ENCODE results near the gene LIN37. TPM values are rescaled to one million over a fixed set of nuclear protein-coding genes. Genes with fewer than 3 reads are reported as not detected.

LIN37 gene
- total and polyA plus RNA-seq, 2 of the 13 experiments (the other 11 are each of a cell fraction or from before 2014, with no cell fraction given), result 6.3 to 8.7 TPM

GRCh38 chr19:35730326-35730725 lies 18.1 kb upstream of the LIN37 start:
- ATAC-seq (no peak), DNase-seq (ENCODE audit: low spot score) (no peak), FAIRE-seq (no peak)
- H3K9me3 ChIP-seq (ENCODE audit: low read length), result no peaks in the 10 kb centered on the region
- no peak overlapping the region for H3K9ac ChIP-seq (ENCODE audit: insufficient read depth, low read depth, low read length)
- ChIA-PET CTCF (ENCODE audit: low intra/inter-chr PET ratio, low total read pairs) (no interaction called here), POLR2A (interaction anchor here (1.0 to 3.6 kb wide), 2 partner anchors 10 to 11 kb away, joined by 3 to 11 read pairs; no protein-coding TSS in a partner anchor)
- peaks cover 58 to 94% of the 10 kb centered on the region in 2 experiments; a peak in 4 of 5 replicates for H3K36me3 ChIP-seq (replicated peaks in 1 of 2; ENCODE audit: control insufficient read depth in 1 of 2, insufficient read depth in 2 of 2, low read length in 2 of 2)
- no peak overlapping the region for H3K4me3 ChIP-seq (replicated peaks in 1 of 3; ENCODE audit: insufficient read depth in 1 of 3, low read depth in 2 of 3, low read length in 3 of 3)
- H2AFZ ChIP-seq (ENCODE audit: low read length), result no peak overlapping the region
- no peak overlapping the region for H3K27ac ChIP-seq (ENCODE audit: extremely low read length, insufficient read depth, low read length)
- H3K4me1 ChIP-seq (ENCODE audit: insufficient read depth, low read length), result no peaks in the 10 kb centered on the region
- intact Hi-C loops (cut with micrococcal nuclease; ENCODE audit: unreplicated experiment), result no loop called here
- no peaks in the 10 kb centered on the region for H3K27me3 ChIP-seq (ENCODE audit: control insufficient read depth in 1 of 2, insufficient read depth in 2 of 2, low read length in 2 of 2)
- BruUV-seq (replicated peaks), result no TSS peak
- H4K20me1 ChIP-seq (ENCODE audit: insufficient read depth, low read length), result no peaks in the 10 kb centered on the region
- H3K79me2 ChIP-seq (ENCODE audit: insufficient read depth, low read length), result no peaks in the 10 kb centered on the region
- TF ChIP-seq SOX6 (IDR thresholded peaks at IDR 0.05) (no peak), SOX6 (CRISPR knock-in tag; IDR thresholded peaks at IDR 0.05) (no peak), XRCC5 (optimal IDR thresholded peaks at IDR 0.05; ENCODE audit: low read length) (no peak)
- in situ Hi-C loops (cut with HindIII; ENCODE audit: extremely low pct_ligation_motif_present, low pct_unique_long_range_greater_than_20kb), result no loop called here
- WGBS (ENCODE audit: low lambda C conversion rate), result 95% methylated on average over 18 of the region's 18 CpGs
- no peak overlapping the region for H3K4me2 ChIP-seq (ENCODE audit: low read depth, low read length)

- H3K4me2 ChIP-seq (ENCODE audit: low read depth, low read length), result no peak overlapping the region
- TF ChIP-seq ZMAT3 (CRISPR knock-in tag; conservative IDR thresholded peaks at IDR 0.05) (no peak), ARID2 (CRISPR knock-in tag; IDR thresholded peaks at IDR 0.05; ENCODE audit: borderline replicate concordance) (no peak), ZNF142 (CRISPR knock-in tag; IDR thresholded peaks at IDR 0.05) (no peak), CSRNP2 (CRISPR knock-in tag; conservative IDR thresholded peaks at IDR 0.05; ENCODE audit: low read depth) (no peak), MATR3 (CRISPR knock-in tag; IDR thresholded peaks at IDR 0.05) (no peak), SSRP1 (CRISPR knock-in tag; IDR thresholded peaks at IDR 0.05) (no peak), THYN1 (CRISPR knock-in tag; IDR thresholded peaks at IDR 0.05; ENCODE audit: borderline replicate concordance, low read depth) (no peak), FOSL1 (CRISPR knock-in tag; IDR thresholded peaks at IDR 0.05; ENCODE audit: borderline replicate concordance) (no peak), CBFB (CRISPR knock-in tag; IDR thresholded peaks at IDR 0.05) (no peak), GABPB1 (CRISPR knock-in tag; IDR thresholded peaks at IDR 0.05) (no peak)
Measured at GRCh38 chr19:35731353-35731752, 17.0 kb upstream of the LIN37 start.

More at GRCh38 chr19:35731353-35731752, 17.0 kb upstream of the LIN37 start:
- intact Hi-C loops (cut with micrococcal nuclease; ENCODE audit: unreplicated experiment) (no loop called here), in situ Hi-C loops (cut with HindIII; ENCODE audit: extremely low pct_ligation_motif_present, low pct_unique_long_range_greater_than_20kb) (no loop called here)
- Histone ChIP-seq H3K9me3 (ENCODE audit: low read length) (no peaks in the 10 kb centered on the region), H2AFZ (ENCODE audit: low read length) (no peak overlapping the region), H3K36me3 (replicated peaks in 1 of 2; ENCODE audit: control insufficient read depth in 1 of 2, insufficient read depth in 2 of 2, low read length in 2 of 2) (peaks cover 50 to 91% of the 10 kb centered on the region in 2 experiments; a peak in 4 of 5 replicates), H3K4me3 (replicated peaks in 1 of 3; ENCODE audit: insufficient read depth in 1 of 3, low read depth in 2 of 3, low read length in 3 of 3) (no peak overlapping the region), H4K20me1 (ENCODE audit: insufficient read depth, low read length) (no peaks in the 10 kb centered on the region), H3K27ac (ENCODE audit: extremely low read length, insufficient read depth, low read length) (no peak overlapping the region), H3K9ac (ENCODE audit: insufficient read depth, low read depth, low read length) (no peak overlapping the region), H3K4me1 (ENCODE audit: insufficient read depth, low read length) (no peaks in the 10 kb centered on the region), H3K79me2 (ENCODE audit: insufficient read depth, low read length) (no peaks in the 10 kb centered on the region), H3K27me3 (ENCODE audit: control insufficient read depth in 1 of 2, insufficient read depth in 2 of 2, low read length in 2 of 2) (no peaks in the 10 kb centered on the region)
- DNase-seq (ENCODE audit: low spot score), result no peak
- no peak for ATAC-seq
- no TSS peak for BruUV-seq (replicated peaks)
- ChIA-PET POLR2A (interaction anchor here (1.3 to 3.6 kb wide), 2 partner anchors 9 to 12 kb away, joined by 4 to 11 read pairs; no protein-coding TSS in a partner anchor), CTCF (ENCODE audit: low intra/inter-chr PET ratio, low total read pairs) (no interaction called here)
- FAIRE-seq, result no peak
- 94% methylated on average over 9 of the region's 9 CpGs for WGBS (ENCODE audit: low lambda C conversion rate)
